ELF-1 (cell line): ENCODE measurements around the gene XRCC3.

Experiments used
- DNase-seq: peaks from one replicate; pipeline ENCODE4 v3.0.0-alpha.2; 2016; ENCODE audit warnings: low read depth, low spot score

Gene XRCC3

GRCh38 chr14:103715052-103716000 is at the start of gene XRCC3, which contains the start of gene ZFYVE21:
Gene XRCC3 (minus strand): TSS chr14:103715451. CDS start chr14:103711087, 4,364 bp downstream.
Gene ZFYVE21 (plus strand): TSS chr14:103715810. CDS start chr14:103715842, 32 bp downstream.
- DNase-seq, result peak; percentile 100

GRCh38 chr14:103763730-103764488 is 48.7 kb upstream of the XRCC3 start:
- no peak for DNase-seq

- DNase-seq, result no peak
Measured at GRCh38 chr14:103762541-103762940, 47.3 kb upstream of the XRCC3 start.

GRCh38 chr14:103762036-103762435 is 46.8 kb upstream of the XRCC3 start:
- no peak for DNase-seq

GRCh38 chr14:103758059-103758776 is 43.0 kb upstream of the XRCC3 start:
- no peak for DNase-seq

- DNase-seq, result no peak
Measured at GRCh38 chr14:103755060-103755459, 39.8 kb upstream of the XRCC3 start.

GRCh38 chr14:103753774-103754173 is 38.5 kb upstream of the XRCC3 start:
- no peak for DNase-seq

- no peak for DNase-seq
Measured at GRCh38 chr14:103749860-103750259, 34.6 kb upstream of the XRCC3 start.

GRCh38 chr14:103749452-103749851 is 34.2 kb upstream of the XRCC3 start:
- no peak for DNase-seq

GRCh38 chr14:103748534-103748857 is 33.2 kb upstream of the XRCC3 start:
- DNase-seq, result no peak

- DNase-seq, result peak; percentile 0
Measured at GRCh38 chr14:103746701-103747100, 31.4 kb upstream of the XRCC3 start.

GRCh38 chr14:103745424-103745823 is 30.2 kb upstream of the XRCC3 start:
- peak; percentile 0 for DNase-seq

GRCh38 chr14:103744621-103745395 is 29.6 kb upstream of the XRCC3 start:
- DNase-seq, result peak; percentile 0

GRCh38 chr14:103743691-103744090 is 28.4 kb upstream of the XRCC3 start:
- no peak for DNase-seq

GRCh38 chr14:103742499-103743255 is 27.4 kb upstream of the XRCC3 start:
- no peak for DNase-seq

- DNase-seq, result no peak
Measured at GRCh38 chr14:103741876-103742275, 26.6 kb upstream of the XRCC3 start.

GRCh38 chr14:103740991-103741689 is 25.9 kb upstream of the XRCC3 start:
- DNase-seq, result no peak

- no peak for DNase-seq
Measured at GRCh38 chr14:103739793-103740501, 24.7 kb upstream of the XRCC3 start.

GRCh38 chr14:103739466-103739792 is 24.2 kb upstream of the XRCC3 start:
- DNase-seq, result no peak
